Measurements from ENCODE around the gene SETD4.

The SETD4 gene

GRCh38 chr21:36059823-36060158 is 535 bp downstream of the SETD4 start:
- TF ChIP-seq TCF12 (IDR thresholded peaks at IDR 0.05; ENCODE audit: low read depth) (no peak; the same call in 1 of the 2 replicates), RAD21 (IDR thresholded peaks at IDR 0.05; ENCODE audit: low read depth) (no peak), USF1 (IDR thresholded peaks at IDR 0.05) (peak; percentile 72)

GRCh38 chr21:36055551-36055950 is 4.8 kb downstream of the SETD4 start:
- TF ChIP-seq EGR1 (IDR thresholded peaks at IDR 0.05) (no peak), REST (IDR thresholded peaks at IDR 0.05; ENCODE audit: low read depth) (no peak), EP300 (IDR thresholded peaks at IDR 0.05; ENCODE audit: borderline replicate concordance) (no peak), TCF12 (IDR thresholded peaks at IDR 0.05; ENCODE audit: low read depth) (no peak), ZBTB7A (IDR thresholded peaks at IDR 0.05; ENCODE audit: low read depth) (no peak), FOXM1 (IDR thresholded peaks at IDR 0.05; ENCODE audit: borderline replicate concordance, low read depth) (no peak), NFIC (IDR thresholded peaks at IDR 0.05) (no peak), TAF1 (IDR thresholded peaks at IDR 0.05; ENCODE audit: low read depth) (no peak), USF1 (IDR thresholded peaks at IDR 0.05) (no peak), YY1 (IDR thresholded peaks at IDR 0.05; ENCODE audit: low read depth) (no peak), TEAD4 (IDR thresholded peaks at IDR 0.05) (no peak), MAX (IDR thresholded peaks at IDR 0.05) (no peak), RAD21 (IDR thresholded peaks at IDR 0.05; ENCODE audit: low read depth) (no peak)

- TF ChIP-seq CEBPB (IDR thresholded peaks at IDR 0.05) (no peak), YY1 (IDR thresholded peaks at IDR 0.05; ENCODE audit: low read depth) (no peak), RAD21 (IDR thresholded peaks at IDR 0.05; ENCODE audit: low read depth) (no peak), EP300 (IDR thresholded peaks at IDR 0.05; ENCODE audit: borderline replicate concordance) (no peak), ZBTB7A (IDR thresholded peaks at IDR 0.05; ENCODE audit: low read depth) (no peak), MAX (IDR thresholded peaks at IDR 0.05) (no peak), CREB1 (IDR thresholded peaks at IDR 0.05; ENCODE audit: low read depth) (no peak), TEAD4 (IDR thresholded peaks at IDR 0.05) (no peak), TAF1 (IDR thresholded peaks at IDR 0.05; ENCODE audit: low read depth) (no peak), EGR1 (IDR thresholded peaks at IDR 0.05) (no peak), REST (IDR thresholded peaks at IDR 0.05; ENCODE audit: low read depth) (no peak), TCF12 (IDR thresholded peaks at IDR 0.05; ENCODE audit: low read depth) (no peak)
These were observed 6.6 kb downstream of the SETD4 start for GRCh38 chr21:36053715-36054062.

- no peak for TF ChIP-seq NFIC (IDR thresholded peaks at IDR 0.05)
- no peak for TF ChIP-seq TAF1 (IDR thresholded peaks at IDR 0.05; ENCODE audit: low read depth)
- no peak for TF ChIP-seq MAX (IDR thresholded peaks at IDR 0.05)
- TF ChIP-seq YY1 (IDR thresholded peaks at IDR 0.05; ENCODE audit: low read depth), result no peak
- no peak for TF ChIP-seq TEAD4 (IDR thresholded peaks at IDR 0.05)
- TF ChIP-seq RAD21 (IDR thresholded peaks at IDR 0.05; ENCODE audit: low read depth), result no peak
- no peak for TF ChIP-seq TCF12 (IDR thresholded peaks at IDR 0.05; ENCODE audit: low read depth)
These were observed 7.2 kb downstream of the SETD4 start for GRCh38 chr21:36052860-36053714.

- no peak for TF ChIP-seq REST (IDR thresholded peaks at IDR 0.05; ENCODE audit: low read depth)
- no peak for TF ChIP-seq RAD21 (IDR thresholded peaks at IDR 0.05; ENCODE audit: low read depth)
- TF ChIP-seq MAX (IDR thresholded peaks at IDR 0.05), result no peak
These were observed 12.0 kb downstream of the SETD4 start for GRCh38 chr21:36048357-36048756.

Data from Ishikawa (cell line).